SJSA1 (cell line): Measurements from ENCODE around the gene ANAPC4. TPM values are rescaled to one million over a fixed set of nuclear protein-coding genes. Genes with fewer than 3 reads are reported as not detected.

ENCODE experiments used
- DNase-seq, 2 experiments: peaks; one replicate each; pipeline ENCODE4 v3.0.0-alpha.2; 2015 to 2020; ENCODE audit warnings: low spot score in 2 of 2, low read depth in 1 of 2
- H3K27ac ChIP-seq: fragments of 250-450 bp; sonication (Bioruptor Pico); 2 replicates; pipeline ENCODE4 v1.5.1; 2020; ENCODE audit warnings: mild to moderate bottlenecking, moderate library complexity
- H3K27me3 ChIP-seq: fragments of 250-450 bp; sonication (Bioruptor Pico); replicated peaks from 2 replicates; pipeline ENCODE4 v1.5.1; 2020; ENCODE audit warnings: mild to moderate bottlenecking, moderate library complexity
- H3K36me3 ChIP-seq: fragments of 250-450 bp; sonication (Bioruptor Pico); 2 replicates; pipeline ENCODE4 v1.5.1; 2020; ENCODE audit warnings: mild to moderate bottlenecking
- H3K4me1 ChIP-seq: fragments of 250-450 bp; sonication (Bioruptor Pico); replicated peaks from 2 replicates; pipeline ENCODE4 v1.6.1; 2021; ENCODE audit warnings: mild to moderate bottlenecking
- H3K4me3 ChIP-seq: fragments of 250-450 bp; sonication (Bioruptor Pico); 2 replicates; pipeline ENCODE4 v1.5.1; 2020; ENCODE audit warnings: mild to moderate bottlenecking
- H3K9me3 ChIP-seq: fragments of 250-450 bp; sonication (Bioruptor Pico); replicated peaks from 2 replicates; pipeline ENCODE4 v1.5.1; 2020; ENCODE audit warnings: mild to moderate bottlenecking
- total RNA-seq: library from RNA; depleted of rRNA; stranded (reverse); fragments of >200 nt; shearing (Covaris generic); gene quantifications from 2 replicates; pipeline ENCODE4 v1.2.3, GENCODE V29; 2014

The ANAPC4 gene
- total RNA-seq, 1 experiment from 2014 or later, result 11.7 TPM

DNA sequence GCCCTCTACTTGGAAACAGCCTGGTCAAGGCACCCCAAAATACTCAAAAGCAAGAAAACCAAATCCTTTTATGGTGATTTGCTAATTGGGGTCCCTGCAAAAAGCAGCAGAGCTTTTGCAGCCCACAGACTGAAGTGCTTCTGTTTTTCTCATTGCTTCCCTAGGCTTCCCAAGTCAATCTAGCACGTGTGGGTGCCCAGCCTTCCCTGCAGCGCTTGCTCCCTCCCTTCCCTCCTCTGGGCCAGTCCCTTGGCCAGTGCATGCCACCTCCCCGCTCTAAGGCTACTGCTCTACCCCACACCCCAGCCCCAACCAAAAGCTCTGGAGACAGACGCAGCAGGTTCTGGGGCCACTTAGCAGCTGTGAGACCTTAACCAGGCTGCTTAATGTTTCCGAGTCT lies 53.6 kb downstream of the ANAPC4 start:
- H3K27me3 ChIP-seq, result no peaks in the 10 kb centered on the region
- DNase-seq, result no peak
- H3K4me3 ChIP-seq, result no peak overlapping the region
- H3K4me1 ChIP-seq, result no peaks in the 10 kb centered on the region
- H3K27ac ChIP-seq, result no peak overlapping the region
- H3K36me3 ChIP-seq, result no peaks in the 10 kb centered on the region
- no peaks in the 10 kb centered on the region for H3K9me3 ChIP-seq

DNA sequence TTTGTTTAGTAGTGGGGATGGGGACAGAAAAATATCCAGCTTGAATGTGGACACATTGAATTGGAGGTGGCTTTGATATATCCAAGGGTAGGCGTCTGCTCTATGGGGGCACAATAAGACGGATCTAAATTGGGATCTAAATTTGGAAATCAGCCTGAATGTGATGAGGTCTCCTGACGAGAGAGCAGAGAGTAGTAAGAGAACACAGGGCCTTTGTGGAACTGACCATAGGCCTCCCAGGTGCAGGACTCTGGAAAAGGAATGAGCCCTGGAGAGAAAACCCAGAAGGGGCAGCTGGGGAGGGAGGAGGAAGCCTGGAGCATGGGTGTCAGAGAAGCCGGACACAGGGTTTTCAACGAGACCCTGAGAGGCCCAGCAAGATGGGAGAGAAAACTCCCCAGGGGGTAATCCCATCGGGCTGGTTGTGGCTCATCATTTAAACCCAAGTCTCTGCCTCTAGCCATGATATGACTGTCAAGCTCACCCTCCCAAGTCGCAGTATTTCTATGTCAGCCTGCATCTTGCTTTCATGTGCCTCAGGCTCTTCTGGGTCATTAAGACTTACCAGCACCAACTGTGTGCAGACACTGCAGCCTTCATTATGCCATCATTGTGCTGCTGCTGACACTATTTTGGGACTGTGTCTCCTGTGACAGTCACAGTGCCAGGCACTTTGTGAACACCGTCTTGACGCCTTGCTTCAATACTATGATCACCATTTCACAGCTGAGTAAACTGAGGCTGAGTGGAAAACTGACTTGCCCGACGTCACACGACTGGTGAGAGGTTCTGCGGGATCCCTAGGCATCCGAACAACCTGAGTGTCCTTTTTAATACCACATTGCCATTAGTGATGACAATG lies 57.1 kb downstream of the ANAPC4 start:
- no peak overlapping the region for H3K27ac ChIP-seq
- no peaks in the 10 kb centered on the region for H3K4me1 ChIP-seq
- no peaks in the 10 kb centered on the region for H3K9me3 ChIP-seq
- DNase-seq, result no peak
- no peak overlapping the region for H3K4me3 ChIP-seq
- H3K36me3 ChIP-seq, result no peaks in the 10 kb centered on the region
- H3K27me3 ChIP-seq, result no peaks in the 10 kb centered on the region

DNA sequence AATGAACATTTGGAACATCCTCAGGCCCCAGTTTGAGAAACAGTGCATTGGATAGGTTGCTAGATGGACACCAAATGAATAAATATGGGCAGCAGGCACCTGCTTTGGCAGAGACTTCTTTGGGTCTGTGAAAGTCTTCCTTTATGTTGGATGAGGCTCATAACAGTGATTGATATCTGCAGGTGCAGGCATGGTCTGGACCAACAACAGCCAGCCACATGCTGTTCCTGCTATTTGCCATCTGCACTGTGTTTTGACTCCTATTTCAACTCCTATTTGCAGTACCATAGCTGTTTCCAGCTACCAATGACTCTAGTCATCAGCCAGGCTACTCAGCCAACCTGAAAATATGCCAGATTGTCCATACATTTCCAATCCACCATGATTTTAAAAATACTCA lies 60.9 kb downstream of the ANAPC4 start:
- no peaks in the 10 kb centered on the region for H3K36me3 ChIP-seq
- H3K4me3 ChIP-seq, result no peak overlapping the region
- H3K27me3 ChIP-seq, result no peaks in the 10 kb centered on the region
- no peak for DNase-seq
- no peaks in the 10 kb centered on the region for H3K4me1 ChIP-seq
- H3K27ac ChIP-seq, result no peak overlapping the region
- H3K9me3 ChIP-seq, result no peaks in the 10 kb centered on the region

- Histone ChIP-seq H3K9me3 (no peaks in the 10 kb centered on the region), H3K27me3 (no peaks in the 10 kb centered on the region), H3K27ac (no peak overlapping the region), H3K4me1 (no peaks in the 10 kb centered on the region), H3K4me3 (no peak overlapping the region), H3K36me3 (no peaks in the 10 kb centered on the region)
- DNase-seq, result peak; percentile 24 to 49
These were observed 62.9 kb downstream of the ANAPC4 start for GRCh38 chr4:25439918-25440477.

DNA sequence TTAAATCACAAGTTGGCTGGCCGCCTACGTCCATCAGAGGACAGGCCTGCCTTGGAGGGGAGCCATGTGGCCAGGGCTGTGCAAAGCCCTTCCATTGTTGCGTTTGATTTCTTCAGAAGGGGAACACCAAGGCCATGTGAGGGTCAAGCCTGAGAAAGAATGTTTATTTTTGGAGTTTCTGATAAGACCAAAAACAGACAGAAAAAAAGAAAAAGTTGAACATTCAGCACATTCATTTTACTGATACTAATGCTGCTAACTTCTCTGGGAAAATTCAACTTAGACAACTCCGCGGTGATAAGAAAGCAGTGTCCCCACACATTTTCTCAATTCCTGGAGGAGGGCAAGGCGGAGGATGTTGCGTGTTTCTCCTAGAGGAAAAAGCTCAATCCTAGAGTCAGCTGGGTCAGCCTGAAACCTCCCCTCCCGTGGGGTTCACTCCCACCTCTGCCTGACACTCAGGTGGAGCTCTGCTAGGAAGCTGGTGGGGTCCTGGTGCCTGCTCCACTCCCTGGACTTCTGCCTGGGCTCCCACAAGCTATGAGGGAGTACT lies 63.5 kb downstream of the ANAPC4 start:
- H3K9me3 ChIP-seq, result no peaks in the 10 kb centered on the region
- no peaks in the 10 kb centered on the region for H3K36me3 ChIP-seq
- no peak overlapping the region for H3K4me3 ChIP-seq
- no peak for DNase-seq
- H3K27ac ChIP-seq, result no peak overlapping the region
- no peaks in the 10 kb centered on the region for H3K27me3 ChIP-seq
- no peaks in the 10 kb centered on the region for H3K4me1 ChIP-seq

DNA sequence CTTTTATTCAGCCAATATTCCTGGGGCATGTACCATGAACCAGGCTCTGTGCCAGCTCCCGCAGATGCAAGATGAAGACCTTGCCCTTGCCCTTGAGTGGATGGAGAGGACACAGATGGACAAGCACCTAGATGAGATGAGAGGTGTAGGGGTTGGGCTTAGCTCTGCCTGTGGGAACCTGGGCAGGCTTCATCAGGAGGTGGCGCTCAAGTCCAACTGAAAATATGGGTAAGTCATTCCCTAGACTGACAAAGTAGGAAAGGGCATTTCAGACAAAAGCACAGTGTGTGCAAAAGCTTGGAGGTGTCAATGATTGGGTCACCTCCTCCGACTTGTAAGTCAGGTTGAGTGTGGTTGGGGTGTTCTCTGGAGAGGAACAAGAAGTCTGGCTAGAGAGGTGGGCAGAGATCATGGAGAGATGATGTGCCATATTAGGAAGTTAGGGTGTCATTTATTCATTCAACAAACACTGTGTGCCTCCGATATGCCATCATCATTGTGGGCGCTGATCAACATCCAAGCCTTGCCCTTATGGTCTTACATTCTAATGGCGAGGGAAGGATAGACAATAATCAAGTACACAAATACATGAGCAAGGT lies 64.6 kb downstream of the ANAPC4 start:
- no peak overlapping the region for H3K4me3 ChIP-seq
- H3K27me3 ChIP-seq, result no peaks in the 10 kb centered on the region
- no peak overlapping the region for H3K27ac ChIP-seq
- H3K36me3 ChIP-seq, result no peaks in the 10 kb centered on the region
- H3K9me3 ChIP-seq, result no peaks in the 10 kb centered on the region
- peak; percentile 19 to 49 for DNase-seq
- no peaks in the 10 kb centered on the region for H3K4me1 ChIP-seq

GRCh38 chr4:25442863-25443307 lies 65.8 kb downstream of the ANAPC4 start:
- Histone ChIP-seq H3K4me1 (no peaks in the 10 kb centered on the region), H3K4me3 (no peak overlapping the region), H3K27me3 (no peaks in the 10 kb centered on the region), H3K36me3 (no peaks in the 10 kb centered on the region), H3K9me3 (no peaks in the 10 kb centered on the region), H3K27ac (no peak overlapping the region)
- DNase-seq, result no peak

DNA sequence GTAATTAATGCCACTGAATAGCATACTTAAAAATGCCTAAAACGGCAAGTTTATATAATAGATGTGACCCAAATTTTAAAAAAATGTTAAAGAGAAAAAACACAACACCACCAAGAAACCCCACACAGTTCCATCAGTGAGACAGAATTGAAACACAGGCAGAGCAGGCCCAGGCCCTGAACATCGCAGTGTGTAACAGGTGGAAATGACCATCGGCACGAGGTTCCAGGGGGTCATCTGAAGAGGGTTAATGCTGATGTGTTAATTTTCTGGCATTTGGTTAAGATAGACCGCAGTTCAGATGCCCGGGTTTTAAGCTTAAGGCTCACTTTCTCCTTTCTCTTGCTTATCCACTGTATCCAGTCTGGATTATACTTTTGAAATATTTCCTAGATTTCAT lies 66.8 kb downstream of the ANAPC4 start:
- Histone ChIP-seq H3K9me3 (no peaks in the 10 kb centered on the region), H3K27ac (no peak overlapping the region), H3K27me3 (no peaks in the 10 kb centered on the region), H3K36me3 (no peaks in the 10 kb centered on the region), H3K4me1 (peaks cover 5% of the 10 kb centered on the region), H3K4me3 (no peak overlapping the region)
- no peak for DNase-seq

GRCh38 chr4:25446611-25447010 lies 69.5 kb downstream of the ANAPC4 start:
- DNase-seq, result no peak
- no peaks in the 10 kb centered on the region for H3K27me3 ChIP-seq
- H3K4me1 ChIP-seq, result peaks cover 17% of the 10 kb centered on the region
- no peaks in the 10 kb centered on the region for H3K9me3 ChIP-seq
- no peak overlapping the region for H3K27ac ChIP-seq
- no peaks in the 10 kb centered on the region for H3K36me3 ChIP-seq
- no peak overlapping the region for H3K4me3 ChIP-seq

GRCh38 chr4:25448379-25449109 lies 71.5 kb downstream of the ANAPC4 start:
- no peaks in the 10 kb centered on the region for H3K27me3 ChIP-seq
- peak in 1 of 2 experiments; percentile 24 for DNase-seq
- no peak overlapping the region for H3K4me3 ChIP-seq
- peak overlapping the region; percentile 62 for H3K27ac ChIP-seq
- H3K9me3 ChIP-seq, result no peaks in the 10 kb centered on the region
- H3K36me3 ChIP-seq, result no peaks in the 10 kb centered on the region
- peaks cover 17% of the 10 kb centered on the region for H3K4me1 ChIP-seq

GRCh38 chr4:25449270-25449669 lies 72.2 kb downstream of the ANAPC4 start:
- Histone ChIP-seq H3K4me1 (peaks cover 17% of the 10 kb centered on the region), H3K4me3 (no peak overlapping the region), H3K27me3 (no peaks in the 10 kb centered on the region), H3K36me3 (no peaks in the 10 kb centered on the region), H3K9me3 (no peaks in the 10 kb centered on the region), H3K27ac (peak overlapping the region; percentile 62)
- peak; percentile 29 to 50 for DNase-seq

DNA sequence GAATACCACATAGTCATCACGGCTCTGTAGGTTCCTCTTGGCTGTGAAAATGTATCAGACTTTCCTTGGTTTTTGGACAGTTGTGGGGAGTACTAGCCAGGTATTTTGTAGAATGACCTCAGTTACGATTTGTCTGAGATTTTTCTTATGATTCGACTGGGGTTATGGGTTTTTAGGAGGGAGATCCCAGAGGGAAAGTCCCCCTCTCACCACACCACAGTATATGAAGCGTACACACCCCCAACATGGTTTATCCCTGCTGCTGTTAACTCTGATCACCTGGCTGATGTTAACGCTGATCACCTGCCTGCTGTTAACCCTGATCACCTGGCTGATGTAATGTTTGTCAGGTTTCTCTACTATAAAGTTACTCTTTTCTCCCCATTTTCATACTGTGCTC lies 72.6 kb downstream of the ANAPC4 start:
- H3K36me3 ChIP-seq, result no peaks in the 10 kb centered on the region
- no peak for DNase-seq
- no peak overlapping the region for H3K4me3 ChIP-seq
- no peaks in the 10 kb centered on the region for H3K27me3 ChIP-seq
- H3K4me1 ChIP-seq, result peaks cover 17% of the 10 kb centered on the region
- no peaks in the 10 kb centered on the region for H3K9me3 ChIP-seq
- H3K27ac ChIP-seq, result peak overlapping the region; percentile 62

- Histone ChIP-seq H3K36me3 (no peaks in the 10 kb centered on the region), H3K27me3 (no peaks in the 10 kb centered on the region), H3K4me1 (peaks cover 17% of the 10 kb centered on the region), H3K9me3 (no peaks in the 10 kb centered on the region), H3K4me3 (no peak overlapping the region), H3K27ac (no peak overlapping the region)
- no peak for DNase-seq
These were observed 73.4 kb downstream of the ANAPC4 start for GRCh38 chr4:25450491-25450901.
